ENCODE measurements around the gene LIMS2. TPM values are rescaled to one million over a fixed set of nuclear protein-coding genes. Genes with fewer than 3 reads are reported as not detected.

LIMS2 gene
- total RNA-seq, 1 experiment from 2014 or later = 8.9 TPM

DNA sequence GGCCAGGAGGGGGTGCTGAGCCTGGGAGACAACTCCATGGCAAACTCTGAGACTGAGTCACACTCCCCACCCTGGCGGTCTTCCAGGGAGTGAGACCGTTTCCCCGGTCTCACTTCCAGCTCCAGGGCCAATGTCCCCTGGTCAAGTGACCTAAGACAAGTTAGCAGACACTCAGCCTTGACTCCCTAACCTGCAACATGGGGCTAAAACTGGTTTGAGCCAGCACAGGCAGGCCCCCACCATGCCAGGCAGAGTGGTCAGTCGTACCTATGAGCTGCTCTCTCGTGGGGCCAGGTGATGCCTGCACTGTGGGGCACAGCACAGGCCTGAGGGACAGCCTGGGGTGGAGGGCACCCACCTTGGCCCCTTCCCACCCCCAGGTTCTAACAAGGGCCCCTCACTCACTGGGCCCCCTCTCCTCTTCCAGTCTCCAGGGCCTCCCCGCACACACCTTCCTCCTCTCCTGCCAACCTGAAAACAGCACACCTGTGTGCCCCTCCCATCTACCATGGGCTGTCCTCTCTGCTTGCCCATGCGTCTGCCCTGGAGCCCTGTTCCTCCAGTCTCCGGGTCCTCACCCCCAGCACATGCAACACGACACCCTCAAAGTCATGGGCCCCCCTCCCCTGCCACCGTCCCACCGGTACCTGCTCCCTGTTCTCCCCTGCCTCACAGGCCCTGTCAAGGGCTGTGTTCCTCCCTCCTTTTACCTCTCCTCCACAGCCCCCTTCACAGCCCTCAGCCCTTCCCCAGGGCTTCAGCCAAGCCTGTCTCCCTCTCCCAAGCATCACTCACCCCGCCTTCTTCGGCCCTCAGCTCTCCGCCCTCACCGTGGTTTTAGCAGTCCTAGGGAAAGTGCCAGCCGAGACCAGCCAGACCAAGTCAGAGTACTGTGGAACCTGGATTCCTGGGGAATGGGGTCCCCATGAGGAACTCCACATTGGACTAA lies 27.8 kb downstream of the LIMS2 start:
- intact Hi-C loops (cut with micrococcal nuclease; ENCODE audit: unreplicated experiment) (no loop called here), in situ Hi-C loops (cut with HindIII; ENCODE audit: low pct_unique_long_range_greater_than_20kb, low sequenced_read_pairs) (no loop called here)
- Histone ChIP-seq H3K27me3 (ENCODE audit: control insufficient read depth, insufficient read depth, low read length) (no peaks in the 10 kb centered on the region), H3K4me1 (ENCODE audit: control insufficient read depth, insufficient read depth, low read length) (peaks cover 6% of the 10 kb centered on the region; the same call in 1 of the 2 replicates), H3K36me3 (ENCODE audit: control insufficient read depth, insufficient read depth, low read length) (no peaks in the 10 kb centered on the region), H3K9me3 (ENCODE audit: control insufficient read depth, insufficient read depth, low read depth, low read length) (no peaks in the 10 kb centered on the region), H3K4me3 (ENCODE audit: low read depth in 2 of 2, low read length in 2 of 2) (no peak overlapping the region), H3K27ac (ENCODE audit: low read length) (no peak overlapping the region)
- DNase-seq (ENCODE audit: low read depth, low spot score) (no peak), ATAC-seq (no peak)
- BruUV-seq (replicated peaks) = no TSS peak
- TF ChIP-seq POLR2AphosphoS5 (IDR thresholded peaks at IDR 0.05; ENCODE audit: low read depth, low read length) = no peak
- TF ChIP-seq REST (IDR thresholded peaks at IDR 0.05; ENCODE audit: insufficient read depth in 1 of 2, low read depth in 2 of 2, low read length in 1 of 2) = no peak
- TF ChIP-seq TCF7L2 (IDR thresholded peaks at IDR 0.05; ENCODE audit: low read depth, low read length) = no peak
- no peak for TF ChIP-seq SIN3A (IDR thresholded peaks at IDR 0.05; ENCODE audit: borderline replicate concordance, insufficient read depth, low read depth, low read length)
- no peak for TF ChIP-seq CTCF (IDR thresholded peaks at IDR 0.05)
- CTCF ChIA-PET = interaction anchor here (1.5 kb wide), 1 partner anchor 56 kb away, joined by 7 read pairs; no protein-coding TSS in a partner anchor
- POLR2A ChIA-PET = no interaction called here

DNA sequence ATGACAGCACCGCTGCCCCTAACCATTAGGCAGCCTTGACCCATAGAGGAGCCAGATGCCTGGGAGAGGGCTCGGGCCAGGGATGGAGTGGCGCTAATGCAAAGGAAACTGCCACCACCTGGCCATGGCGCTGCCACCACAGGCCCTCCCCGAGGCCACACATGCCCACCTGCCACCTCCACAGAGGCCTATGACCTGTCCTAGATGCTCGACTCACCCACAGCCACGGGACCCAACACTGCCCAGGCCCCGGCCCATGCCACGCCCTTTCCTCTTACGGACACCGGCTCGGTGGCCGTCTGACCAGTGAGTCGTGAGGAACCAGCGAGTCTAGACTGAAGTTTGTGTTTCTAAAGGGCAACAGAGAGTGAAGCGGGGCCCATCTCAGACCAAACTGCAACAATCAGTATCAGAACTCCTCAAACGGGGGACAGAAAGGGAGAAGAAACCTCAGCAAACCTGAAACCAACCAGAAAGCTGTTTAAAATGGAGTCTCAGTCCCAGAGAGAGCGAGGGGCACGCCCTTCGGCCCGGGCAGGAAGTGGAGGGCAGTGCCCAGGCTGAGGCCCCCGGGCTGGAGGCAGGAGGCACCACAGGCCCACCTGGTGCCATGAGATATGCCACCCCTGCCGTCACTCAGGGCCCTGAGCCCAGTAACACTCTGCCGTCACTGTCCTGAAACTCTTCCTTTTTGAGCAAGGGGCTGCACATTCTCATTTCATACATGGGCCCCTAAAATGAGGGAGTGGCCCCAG lies 28.7 kb downstream of the LIMS2 start:
- intact Hi-C loops (cut with micrococcal nuclease; ENCODE audit: unreplicated experiment) = no loop called here
- Histone ChIP-seq H3K4me3 (ENCODE audit: low read depth in 2 of 2, low read length in 2 of 2) (no peak overlapping the region), H3K27me3 (ENCODE audit: control insufficient read depth, insufficient read depth, low read length) (no peaks in the 10 kb centered on the region), H3K36me3 (ENCODE audit: control insufficient read depth, insufficient read depth, low read length) (no peaks in the 10 kb centered on the region), H3K27ac (ENCODE audit: low read length) (no peak overlapping the region), H3K4me1 (ENCODE audit: control insufficient read depth, insufficient read depth, low read length) (peaks cover 6% of the 10 kb centered on the region; the same call in 1 of the 2 replicates), H3K9me3 (ENCODE audit: control insufficient read depth, insufficient read depth, low read depth, low read length) (no peaks in the 10 kb centered on the region)
- CTCF ChIA-PET = no interaction called here
- BruUV-seq (replicated peaks) = no TSS peak
- ATAC-seq (no peak), DNase-seq (ENCODE audit: low read depth, low spot score) (no peak)
- in situ Hi-C loops (cut with HindIII; ENCODE audit: low pct_unique_long_range_greater_than_20kb, low sequenced_read_pairs) = no loop called here
- TF ChIP-seq TCF7L2 (IDR thresholded peaks at IDR 0.05; ENCODE audit: low read depth, low read length) (no peak), CTCF (IDR thresholded peaks at IDR 0.05) (no peak), SIN3A (IDR thresholded peaks at IDR 0.05; ENCODE audit: borderline replicate concordance, insufficient read depth, low read depth, low read length) (no peak), REST (IDR thresholded peaks at IDR 0.05; ENCODE audit: insufficient read depth in 1 of 2, low read depth in 2 of 2, low read length in 1 of 2) (no peak), POLR2AphosphoS5 (IDR thresholded peaks at IDR 0.05; ENCODE audit: low read depth, low read length) (no peak)
- POLR2A ChIA-PET = no interaction called here

All from Panc1 (cell line).